Measurements from ENCODE around the gene MT1F. TPM values are rescaled to one million over a fixed set of nuclear protein-coding genes. Genes with fewer than 3 reads are reported as not detected.

MT1F gene
- total and polyA plus RNA-seq, 9 of the 15 experiments (the other 6 are each of a cell fraction or from before 2014, with no cell fraction given), result 0.18 to 0.68 (median 0.29) TPM; not detected in 5

DNA sequence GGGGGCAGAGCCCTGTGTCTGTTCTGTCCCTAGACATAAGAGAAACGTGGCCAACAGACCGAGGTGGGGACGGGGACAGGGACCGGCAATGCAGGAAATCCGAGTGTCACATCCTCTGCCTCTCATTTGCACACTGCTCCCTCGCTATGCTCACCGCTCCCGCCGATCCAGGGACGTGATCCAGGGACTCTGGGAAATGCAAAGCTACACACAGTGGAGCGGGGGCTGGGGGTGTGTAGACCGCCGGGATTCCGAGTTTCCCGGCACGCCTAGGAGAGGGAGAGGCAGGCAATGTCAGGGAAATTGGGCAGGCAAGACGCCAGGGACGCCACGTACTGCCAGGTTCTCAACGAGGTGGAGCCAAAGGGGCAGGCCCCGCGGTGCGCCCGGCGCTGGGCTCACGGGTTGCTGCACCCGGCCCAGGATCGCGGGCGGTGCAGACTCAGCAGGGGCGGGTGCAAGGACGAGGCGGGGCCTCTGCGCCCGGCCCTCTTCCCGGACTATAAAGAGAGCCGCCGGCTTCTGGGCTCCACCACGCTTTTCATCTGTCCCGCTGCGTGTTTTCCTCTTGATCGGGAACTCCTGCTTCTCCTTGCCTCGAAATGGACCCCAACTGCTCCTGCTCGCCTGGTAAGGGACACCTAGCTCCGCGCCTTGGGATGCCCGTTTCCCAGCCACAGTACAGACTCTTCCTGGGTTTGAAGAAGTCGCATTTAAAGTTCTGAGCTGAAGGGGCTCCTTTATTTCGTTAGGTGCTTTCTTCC lies 24.4 kb downstream of the MT1F start, which contains the start of gene MT1X (continued):
- TF ChIP-seq POLR2B (IDR thresholded peaks at IDR 0.05; ENCODE audit: low read depth, partially characterized antibody) (peak; percentile 35), NRF1 (conservative IDR thresholded peaks at IDR 0.05 in 1 of 2, IDR thresholded peaks at IDR 0.05 in 1 of 2) (peak; percentile 59 to 64), ZNF354B (CRISPR knock-in tag; IDR thresholded peaks at IDR 0.05) (no peak), KDM5B (IDR thresholded peaks at IDR 0.05; ENCODE audit: insufficient replicate concordance, low read depth, low read length) (peak; percentile 85), PHF8 (IDR thresholded peaks at IDR 0.05; ENCODE audit: borderline replicate concordance, low read length) (peak; percentile 59; the same call in 1 of the 2 replicates), ZEB2 (IDR thresholded peaks at IDR 0.05) (no peak), RBFOX2 (IDR thresholded peaks at IDR 0.05; ENCODE audit: low read depth, low read length) (peak; percentile 73), XRCC5 (IDR thresholded peaks at IDR 0.05; ENCODE audit: low read depth, low read length) (no peak), NFIC (IDR thresholded peaks at IDR 0.05) (no peak), CEBPB (tag; IDR thresholded peaks at IDR 0.05) (no peak), ZNF134 (CRISPR knock-in tag; conservative IDR thresholded peaks at IDR 0.05) (peak; percentile 75), TAF1 (IDR thresholded peaks at IDR 0.05; ENCODE audit: control insufficient read depth, extremely low read depth, insufficient read depth, low read length, severe bottlenecking) (peak; percentile 28), POLR2A (conservative IDR thresholded peaks at IDR 0.05) (peak; percentile 80), EP400 (IDR thresholded peaks at IDR 0.05) (no peak), SUPT5H (IDR thresholded peaks at IDR 0.05) (peak; percentile 64), ZNF133 (CRISPR knock-in tag; IDR thresholded peaks at IDR 0.05) (no peak), CHD2 (IDR thresholded peaks at IDR 0.05; ENCODE audit: low read depth, low read length) (no peak), SMARCA5 (IDR thresholded peaks at IDR 0.05) (no peak), KAT8 (IDR thresholded peaks at IDR 0.05; ENCODE audit: low read depth) (no peak), FOXK1 (CRISPR knock-in tag; IDR thresholded peaks at IDR 0.05; ENCODE audit: borderline replicate concordance) (no peak)
- TF ChIP-seq, protein P1, sequence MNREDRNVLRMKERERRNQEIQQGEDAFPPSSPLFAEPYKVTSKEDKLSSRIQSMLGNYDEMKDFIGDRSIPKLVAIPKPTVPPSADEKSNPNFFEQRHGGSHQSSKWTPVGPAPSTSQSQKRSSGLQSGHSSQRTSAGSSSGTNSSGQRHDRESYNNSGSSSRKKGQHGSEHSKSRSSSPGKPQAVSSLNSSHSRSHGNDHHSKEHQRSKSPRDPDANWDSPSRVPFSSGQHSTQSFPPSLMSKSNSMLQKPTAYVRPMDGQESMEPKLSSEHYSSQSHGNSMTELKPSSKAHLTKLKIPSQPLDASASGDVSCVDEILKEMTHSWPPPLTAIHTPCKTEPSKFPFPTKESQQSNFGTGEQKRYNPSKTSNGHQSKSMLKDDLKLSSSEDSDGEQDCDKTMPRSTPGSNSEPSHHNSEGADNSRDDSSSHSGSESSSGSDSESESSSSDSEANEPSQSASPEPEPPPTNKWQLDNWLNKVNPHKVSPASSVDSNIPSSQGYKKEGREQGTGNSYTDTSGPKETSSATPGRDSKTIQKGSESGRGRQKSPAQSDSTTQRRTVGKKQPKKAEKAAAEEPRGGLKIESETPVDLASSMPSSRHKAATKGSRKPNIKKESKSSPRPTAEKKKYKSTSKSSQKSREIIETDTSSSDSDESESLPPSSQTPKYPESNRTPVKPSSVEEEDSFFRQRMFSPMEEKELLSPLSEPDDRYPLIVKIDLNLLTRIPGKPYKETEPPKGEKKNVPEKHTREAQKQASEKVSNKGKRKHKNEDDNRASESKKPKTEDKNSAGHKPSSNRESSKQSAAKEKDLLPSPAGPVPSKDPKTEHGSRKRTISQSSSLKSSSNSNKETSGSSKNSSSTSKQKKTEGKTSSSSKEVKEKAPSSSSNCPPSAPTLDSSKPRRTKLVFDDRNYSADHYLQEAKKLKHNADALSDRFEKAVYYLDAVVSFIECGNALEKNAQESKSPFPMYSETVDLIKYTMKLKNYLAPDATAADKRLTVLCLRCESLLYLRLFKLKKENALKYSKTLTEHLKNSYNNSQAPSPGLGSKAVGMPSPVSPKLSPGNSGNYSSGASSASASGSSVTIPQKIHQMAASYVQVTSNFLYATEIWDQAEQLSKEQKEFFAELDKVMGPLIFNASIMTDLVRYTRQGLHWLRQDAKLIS (CRISPR knock-in tag; IDR thresholded peaks at IDR 0.05), result no peak
- TF ChIP-seq, protein P2, sequence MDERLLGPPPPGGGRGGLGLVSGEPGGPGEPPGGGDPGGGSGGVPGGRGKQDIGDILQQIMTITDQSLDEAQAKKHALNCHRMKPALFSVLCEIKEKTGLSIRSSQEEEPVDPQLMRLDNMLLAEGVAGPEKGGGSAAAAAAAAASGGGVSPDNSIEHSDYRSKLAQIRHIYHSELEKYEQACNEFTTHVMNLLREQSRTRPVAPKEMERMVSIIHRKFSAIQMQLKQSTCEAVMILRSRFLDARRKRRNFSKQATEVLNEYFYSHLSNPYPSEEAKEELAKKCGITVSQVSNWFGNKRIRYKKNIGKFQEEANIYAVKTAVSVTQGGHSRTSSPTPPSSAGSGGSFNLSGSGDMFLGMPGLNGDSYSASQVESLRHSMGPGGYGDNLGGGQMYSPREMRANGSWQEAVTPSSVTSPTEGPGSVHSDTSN (CRISPR knock-in tag; IDR thresholded peaks at IDR 0.05; ENCODE audit: low read depth), result no peak
- TF ChIP-seq, protein P2 (tag; conservative IDR thresholded peaks at IDR 0.05; ENCODE audit: low read depth), result no peak
